ENCODE measurements around the gene NFATC1.

The NFATC1 gene

GRCh38 chr18:79493801-79494211 lies 98.1 kb downstream of the NFATC1 start:
- H3F3A ChIP-seq (ENCODE audit: insufficient read depth, low read length): peaks cover 6% of the 10 kb centered on the region; the same call in 1 of the 2 replicates
- H3K36me3 ChIP-seq (ENCODE audit: insufficient read depth, low read length): peaks cover 77% of the 10 kb centered on the region
- H3K4me2 ChIP-seq (ENCODE audit: low read length): no peak overlapping the region
- H3K4me1 ChIP-seq (ENCODE audit: insufficient read depth, low read length, severe bottlenecking): peaks cover 53% of the 10 kb centered on the region
- H3K9me3 ChIP-seq (ENCODE audit: low read length): peaks cover 10% of the 10 kb centered on the region
- no peaks in the 10 kb centered on the region for H4K20me1 ChIP-seq (ENCODE audit: insufficient read depth, low read length)
- H3K9me2 ChIP-seq (ENCODE audit: low read depth, low read length): no peaks in the 10 kb centered on the region
- H3K4me3 ChIP-seq (ENCODE audit: low read depth, low read length, poor library complexity, severe bottlenecking): no peak overlapping the region
- no peaks in the 10 kb centered on the region for H3K27me3 ChIP-seq (ENCODE audit: insufficient read depth, low read length)
- H3K9ac ChIP-seq (ENCODE audit: low read length): no peak overlapping the region
- H3K27ac ChIP-seq (ENCODE audit: low read depth, low read length, poor library complexity, severe bottlenecking): no peak overlapping the region
- H2AFZ ChIP-seq (ENCODE audit: low read length): no peak overlapping the region
- TF ChIP-seq EZH2 (IDR thresholded peaks at IDR 0.05; ENCODE audit: borderline replicate concordance, low read length): no peak
- TF ChIP-seq CTCF (IDR thresholded peaks at IDR 0.05; ENCODE audit: low read length): no peak
- H3K79me2 ChIP-seq (ENCODE audit: insufficient read depth, low read length): no peaks in the 10 kb centered on the region

- Histone ChIP-seq H3F3A (ENCODE audit: insufficient read depth, low read length) (peaks cover 6% of the 10 kb centered on the region; the same call in 1 of the 2 replicates), H3K79me2 (ENCODE audit: insufficient read depth, low read length) (no peaks in the 10 kb centered on the region), H3K9me3 (ENCODE audit: low read length) (peaks cover 21% of the 10 kb centered on the region), H4K20me1 (ENCODE audit: insufficient read depth, low read length) (no peaks in the 10 kb centered on the region), H2AFZ (ENCODE audit: low read length) (no peak overlapping the region), H3K4me2 (ENCODE audit: low read length) (peak overlapping the region; percentile 64; the same call in 1 of the 2 replicates), H3K36me3 (ENCODE audit: insufficient read depth, low read length) (peaks cover 78% of the 10 kb centered on the region), H3K4me3 (ENCODE audit: low read depth, low read length, poor library complexity, severe bottlenecking) (no peak overlapping the region), H3K27ac (ENCODE audit: low read depth, low read length, poor library complexity, severe bottlenecking) (peak overlapping the region; percentile 99), H3K27me3 (ENCODE audit: insufficient read depth, low read length) (no peaks in the 10 kb centered on the region), H3K9me2 (ENCODE audit: low read depth, low read length) (no peaks in the 10 kb centered on the region), H3K4me1 (ENCODE audit: insufficient read depth, low read length, severe bottlenecking) (peaks cover 42% of the 10 kb centered on the region), H3K9ac (ENCODE audit: low read length) (peak overlapping the region; percentile 79; the same call in 1 of the 2 replicates)
- TF ChIP-seq EZH2 (IDR thresholded peaks at IDR 0.05; ENCODE audit: borderline replicate concordance, low read length) (no peak), CTCF (IDR thresholded peaks at IDR 0.05; ENCODE audit: low read length) (no peak)
These were observed 99.2 kb downstream of the NFATC1 start for GRCh38 chr18:79494936-79495335.

- Histone ChIP-seq H3K4me2 (ENCODE audit: low read length) (peak overlapping the region; percentile 64; the same call in 1 of the 2 replicates), H3K27ac (ENCODE audit: low read depth, low read length, poor library complexity, severe bottlenecking) (peak overlapping the region; percentile 99), H3K9ac (ENCODE audit: low read length) (peak overlapping the region; percentile 79; the same call in 1 of the 2 replicates)
These were observed 99.9 kb downstream of the NFATC1 start for GRCh38 chr18:79495591-79496071.

More at GRCh38 chr18:79495591-79496071, 99.9 kb downstream of the NFATC1 start:
- peaks cover 79% of the 10 kb centered on the region for H3K36me3 ChIP-seq (ENCODE audit: insufficient read depth, low read length)
- TF ChIP-seq CTCF (IDR thresholded peaks at IDR 0.05; ENCODE audit: low read length) (no peak), EZH2 (IDR thresholded peaks at IDR 0.05; ENCODE audit: borderline replicate concordance, low read length) (no peak)
- peaks cover 35% of the 10 kb centered on the region for H3K4me1 ChIP-seq (ENCODE audit: insufficient read depth, low read length, severe bottlenecking)
- H3K9me3 ChIP-seq (ENCODE audit: low read length): peaks cover 21% of the 10 kb centered on the region
- H3K79me2 ChIP-seq (ENCODE audit: insufficient read depth, low read length): no peaks in the 10 kb centered on the region
- no peaks in the 10 kb centered on the region for H4K20me1 ChIP-seq (ENCODE audit: insufficient read depth, low read length)
- no peaks in the 10 kb centered on the region for H3K9me2 ChIP-seq (ENCODE audit: low read depth, low read length)
- no peak overlapping the region for H2AFZ ChIP-seq (ENCODE audit: low read length)
- H3K4me3 ChIP-seq (ENCODE audit: low read depth, low read length, poor library complexity, severe bottlenecking): no peak overlapping the region
- no peaks in the 10 kb centered on the region for H3K27me3 ChIP-seq (ENCODE audit: insufficient read depth, low read length)
- H3F3A ChIP-seq (ENCODE audit: insufficient read depth, low read length): peaks cover 6% of the 10 kb centered on the region; the same call in 1 of the 2 replicates
